K562 (cell line): Measurements from ENCODE around the gene SLC35G6. TPM values are rescaled to one million over a fixed set of nuclear protein-coding genes. Genes with fewer than 3 reads are reported as not detected.

Experiments
- CBX2 ChIP-seq: fragments of 200-600 bp; sonication (generic); IDR thresholded peaks from one replicate; pipeline ENCODE4 v1.6.1; 2012; ENCODE audit warnings: mild to moderate bottlenecking, low read length, inconsistent platforms; ENCODE audit not compliant: insufficient read depth, poor library complexity, severe bottlenecking
- DIDO1 ChIP-seq: fragments of 450-650 bp; IDR thresholded peaks from 2 replicates; pipeline ENCODE4 v1.6.1; 2016; ENCODE audit warnings: low read depth, missing biosample characterization, missing genetic modification characterization
- E2F5 ChIP-seq: sonication (generic); formaldehyde crosslinking; IDR thresholded peaks from 2 replicates; pipeline ENCODE4 v1.8.0; 2022; ENCODE audit warnings: mild to moderate bottlenecking, missing genetic modification reagents
- GABPB2 ChIP-seq: fragments of 250-450 bp; sonication (Bioruptor Pico); conservative IDR thresholded peaks from 2 replicates; pipeline ENCODE4 v1.5.1; 2021; ENCODE audit warnings: mild to moderate bottlenecking
- GTF2F1 ChIP-seq: IDR thresholded peaks from 2 replicates; pipeline ENCODE4 v1.6.1; 2011; ENCODE audit warnings: low read depth, low read length, improper control_type of control experiment
- KAT7 ChIP-seq: sonication (generic); formaldehyde crosslinking; IDR thresholded peaks from 2 replicates; pipeline ENCODE4 v1.8.0; 2022; ENCODE audit warnings: missing genetic modification reagents, mild to moderate bottlenecking, borderline replicate concordance
- KLF1 ChIP-seq: fragments of 450-650 bp; IDR thresholded peaks from 2 replicates; pipeline ENCODE4 v1.6.1; 2016; ENCODE audit warnings: missing genetic modification characterization, missing compliant biosample characterization
- MEF2D ChIP-seq: conservative IDR thresholded peaks from 2 replicates; pipeline ENCODE4 v1.6.1; 2016; ENCODE audit warnings: low read depth, missing genetic modification characterization, missing compliant biosample characterization
- NR1H2 ChIP-seq: sonication (generic); formaldehyde crosslinking; IDR thresholded peaks from 2 replicates; pipeline ENCODE4 v1.4.0; 2020; ENCODE audit warnings: mild to moderate bottlenecking, missing genetic modification reagents
- PHTF2 ChIP-seq: fragments of 250-450 bp; sonication (Bioruptor Pico); IDR thresholded peaks from 2 replicates; pipeline ENCODE4 v1.5.0; 2021; ENCODE audit warnings: mild to moderate bottlenecking
- POLR2G ChIP-seq: fragments of 200-400 bp; formaldehyde crosslinking; IDR thresholded peaks from 2 replicates; pipeline ENCODE4 v1.6.1; 2017; ENCODE audit warnings: low read depth, mild to moderate bottlenecking, antibody characterized with exemption, low read length, moderate library complexity
- POLR2H ChIP-seq: IDR thresholded peaks from 2 replicates; pipeline ENCODE4 v1.6.1; 2016; ENCODE audit warnings: missing genetic modification characterization, low read depth, mild to moderate bottlenecking, control low read depth, missing compliant biosample characterization, moderate library complexity
- RCOR1 ChIP-seq, 2 experiments: IDR thresholded peaks; 2 replicates each; pipeline ENCODE4 v1.6.1; 2012; ENCODE audit warnings: low read depth in 2 of 2, low read length in 2 of 2, borderline replicate concordance in 1 of 2, improper control_type of control experiment in 1 of 2
- TBP ChIP-seq: optimal IDR thresholded peaks from 2 replicates; pipeline ENCODE3; 2011; ENCODE audit warnings: low read depth, low read length, improper control_type of control experiment
- TCFL5 ChIP-seq: fragments of 250-450 bp; sonication (Bioruptor Pico); conservative IDR thresholded peaks from 2 replicates; pipeline ENCODE4 v1.6.1; 2021; ENCODE audit warnings: mild to moderate bottlenecking, moderate library complexity, matching md5 sums
- YY1 ChIP-seq, 3 experiments: IDR thresholded peaks; 2 replicates each; pipeline ENCODE4 v1.6.1; 2011; ENCODE audit warnings: low read length in 2 of 3, mild to moderate bottlenecking in 2 of 3, moderate library complexity in 2 of 3, borderline replicate concordance in 1 of 3, control low read depth in 1 of 3, low read depth in 1 of 3; ENCODE audit not compliant: insufficient read depth in 3 of 3, insufficient replicate concordance in 2 of 3, control insufficient read depth in 1 of 3, insufficient read length in 1 of 3; ENCODE audit errors: extremely low read depth in 1 of 3
- ZBTB12 ChIP-seq: fragments of 250-450 bp; sonication (Bioruptor Pico); IDR thresholded peaks from 2 replicates; pipeline ENCODE4 v1.4.0; 2020
- ZNF124 ChIP-seq: sonication (generic); formaldehyde crosslinking; IDR thresholded peaks from 2 replicates; pipeline ENCODE4 v1.8.1; 2022; ENCODE audit warnings: missing genetic modification reagents
- ZNF212 ChIP-seq: fragments of 450-650 bp; formaldehyde crosslinking; IDR thresholded peaks from 2 replicates; pipeline ENCODE4 v1.4.0; 2020; ENCODE audit warnings: mild to moderate bottlenecking
- ZNF23 ChIP-seq: fragments of 250-450 bp; sonication (Bioruptor Pico); IDR thresholded peaks from 2 replicates; pipeline ENCODE4 v1.4.0; 2020; ENCODE audit warnings: mild to moderate bottlenecking
- ZNF316 ChIP-seq: fragments of 450-650 bp; IDR thresholded peaks from 2 replicates; pipeline ENCODE4 v1.6.1; 2016
- ZNF699 ChIP-seq: fragments of 250-450 bp; sonication (Bioruptor Pico); IDR thresholded peaks from 2 replicates; pipeline ENCODE4 v1.8.0; 2021; ENCODE audit warnings: mild to moderate bottlenecking, moderate library complexity; ENCODE audit not compliant: insufficient replicate concordance
- ZNF766 ChIP-seq: fragments of 200-800 bp; sonication (Bioruptor generic); conservative IDR thresholded peaks from 2 replicates; pipeline ENCODE4 v1.6.1; 2016; ENCODE audit warnings: missing genetic modification characterization, missing compliant biosample characterization
- polyA plus RNA-seq, 8 experiments: library from polyadenylated mRNA; depleted of rRNA in 4 of 8; stranded (reverse) in 5 of 8; unstranded in 3 of 8; fragments of >200 nt; fragmentation: Nextera tagmentation in 2 of 8; fragmentation: Illumina TruSeq in 1 of 8; extraction: Ambion mirVana in 2 of 8; extraction: Trizol in 1 of 8; gene quantifications; 2 replicates each; pipeline versions ENCODE4 v1.2.1 to v1.2.3, GENCODE V29; 2011 to 2014; ENCODE audit warnings: inconsistent platforms in 1 of 8, missing spikeins in 1 of 8
- total RNA-seq, 7 experiments: library from RNA; depleted of rRNA in 6 of 7; stranded (reverse); fragments of >200 nt in 6 of 7; fragmentation: Illumina TruSeq in 2 of 7; extraction: Trizol in 2 of 7; gene quantifications; 2 replicates each; pipeline versions ENCODE4 v1.2.1 to v1.2.3, GENCODE V29; 2011 to 2021; ENCODE audit warnings: low replicate concordance in 1 of 7

Gene SLC35G6
- total and polyA plus RNA-seq, 9 of the 15 experiments (the other 6 are each of a cell fraction or from before 2014, with no cell fraction given): not detected

DNA sequence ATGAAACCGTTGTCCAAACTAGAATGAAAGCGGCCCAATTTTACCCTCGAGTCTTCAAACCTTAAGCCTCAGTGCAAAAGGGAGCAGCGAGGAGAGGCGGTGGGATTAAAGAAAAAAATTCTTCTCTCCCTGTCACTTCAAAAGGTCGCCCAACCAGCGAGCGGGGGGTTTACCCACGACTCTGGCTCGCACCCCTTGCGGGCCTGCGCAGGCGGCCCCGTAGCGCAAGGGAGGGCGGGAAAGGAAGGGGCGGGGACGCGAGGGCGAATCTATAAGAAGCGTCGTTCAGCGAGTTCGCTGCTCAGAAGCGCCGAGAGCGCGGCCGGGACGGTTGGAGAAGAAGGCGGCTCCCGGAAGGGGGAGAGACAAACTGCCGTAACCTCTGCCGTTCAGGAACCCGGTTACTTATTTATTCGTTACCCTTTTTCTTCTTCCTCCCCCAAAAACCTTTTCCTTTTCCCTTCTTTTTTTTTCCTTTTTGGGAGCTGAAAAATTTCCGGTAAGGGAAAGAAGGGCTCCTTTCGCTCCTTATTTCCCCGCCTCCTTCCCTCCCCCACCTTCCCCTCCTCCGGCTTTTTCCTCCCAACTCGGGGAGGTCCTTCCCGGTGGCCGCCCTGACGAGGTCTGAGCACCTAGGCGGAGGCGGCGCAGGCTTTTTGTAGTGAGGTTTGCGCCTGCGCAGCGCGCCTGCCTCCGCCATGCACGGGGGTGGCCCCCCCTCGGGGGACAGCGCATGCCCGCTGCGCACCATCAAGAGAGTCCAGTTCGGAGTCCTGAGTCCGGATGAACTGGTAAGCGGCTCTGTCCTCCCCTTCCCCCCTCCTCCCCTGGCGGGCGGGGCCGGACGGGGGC lies 3.0 kb downstream of the SLC35G6 start, which contains the start of gene POLR2A (continued):
- TF ChIP-seq KAT7 (CRISPR knock-in tag) (no peak), ZNF212 (CRISPR knock-in tag) (no peak), TCFL5 (CRISPR knock-in tag) (no peak), POLR2G (peak; percentile 98), TBP (peak; percentile 98), DIDO1 (no peak), RCOR1 (IDR thresholded peaks at IDR 0.05; ENCODE audit: borderline replicate concordance in 1 of 2, low read depth in 2 of 2, low read length in 2 of 2) (peak in 1 of 2 experiments; percentile 17; a peak in 1 of 4 replicates), ZNF699 (CRISPR knock-in tag) (no peak), ZNF766 (peak; percentile 57; the same call in 1 of the 2 replicates), ZBTB12 (no peak), KLF1 (tag) (no peak), POLR2H (tag) (peak; percentile 99), CBX2 (no peak), ZNF23 (CRISPR knock-in tag) (no peak), GTF2F1 (no peak), NR1H2 (CRISPR knock-in tag) (peak; percentile 90), YY1 (IDR thresholded peaks at IDR 0.05; ENCODE audit: borderline replicate concordance in 1 of 3, control insufficient read depth in 1 of 3, extremely low read depth in 1 of 3, insufficient read depth in 3 of 3, insufficient read length in 1 of 3, insufficient replicate concordance in 2 of 3, low read depth in 1 of 3, low read length in 2 of 3) (peak; percentile 50 to 83 (median 78)), GABPB2 (no peak), PHTF2 (peak; percentile 20; the same call in 1 of the 2 replicates), ZNF124 (no peak), ZNF316 (no peak), E2F5 (CRISPR knock-in tag) (0 out of 2 replicates have a peak, but pooled peaks have one; percentile 41), MEF2D (tag) (0 out of 2 replicates have a peak, but pooled peaks have one; percentile 34)
